ENCODE measurements around the gene CLEC19A.

CLEC19A gene

GRCh38 chr16:19301931-19302330, 16.4 kb downstream of the CLEC19A start:
- no peak for DNase-seq (ENCODE audit: low read depth)
- H3K4me3 ChIP-seq (replicated peaks; ENCODE audit: low read depth, low read length): no peak overlapping the region
- TF ChIP-seq CTCF (IDR thresholded peaks at IDR 0.05; ENCODE audit: low read length, missing control alignments): no peak

- no peak overlapping the region for H3K4me3 ChIP-seq (replicated peaks; ENCODE audit: low read depth, low read length)
- no peak for DNase-seq (ENCODE audit: low read depth)
- TF ChIP-seq CTCF (IDR thresholded peaks at IDR 0.05; ENCODE audit: low read length, missing control alignments): no peak
Measured at GRCh38 chr16:19304750-19305149, 19.2 kb downstream of the CLEC19A start.

- no peak overlapping the region for H3K4me3 ChIP-seq (replicated peaks; ENCODE audit: low read depth, low read length)
- no peak for TF ChIP-seq CTCF (IDR thresholded peaks at IDR 0.05; ENCODE audit: low read length, missing control alignments)
- no peak for DNase-seq (ENCODE audit: low read depth)
Measured at GRCh38 chr16:19305443-19305842, 19.9 kb downstream of the CLEC19A start.

GRCh38 chr16:19307587-19308241, 22.2 kb downstream of the CLEC19A start:
- no peak for TF ChIP-seq CTCF (IDR thresholded peaks at IDR 0.05; ENCODE audit: low read length, missing control alignments)
- no peak for DNase-seq (ENCODE audit: low read depth)
- no peak overlapping the region for H3K4me3 ChIP-seq (replicated peaks; ENCODE audit: low read depth, low read length)

- no peak for DNase-seq (ENCODE audit: low read depth)
- TF ChIP-seq CTCF (IDR thresholded peaks at IDR 0.05; ENCODE audit: low read length, missing control alignments): no peak
- H3K4me3 ChIP-seq (replicated peaks; ENCODE audit: low read depth, low read length): no peak overlapping the region
Measured at GRCh38 chr16:19308392-19308791, 22.9 kb downstream of the CLEC19A start.

- no peak overlapping the region for H3K4me3 ChIP-seq (replicated peaks; ENCODE audit: low read depth, low read length)
- DNase-seq (ENCODE audit: low read depth): no peak
- no peak for TF ChIP-seq CTCF (IDR thresholded peaks at IDR 0.05; ENCODE audit: low read length, missing control alignments)
Measured at GRCh38 chr16:19309178-19309577, 23.6 kb downstream of the CLEC19A start.

All from fibroblast of pulmonary artery (primary cell).